ENCODE results near the gene LDAH. TPM values are rescaled to one million over a fixed set of nuclear protein-coding genes. Genes with fewer than 3 reads are reported as not detected.

LDAH gene
- total RNA-seq, 1 experiment from 2014 or later, result 17.8 TPM

- DNase-seq (ENCODE audit: low read depth), result no peak
Measured at GRCh38 chr2:20668451-20668850, 154.4 kb downstream of the LDAH start.

GRCh38 chr2:20667531-20668401 is 155.1 kb downstream of the LDAH start:
- no peak for DNase-seq (ENCODE audit: low read depth)

- no peak for DNase-seq (ENCODE audit: low read depth)
Measured at GRCh38 chr2:20667151-20667530, 155.8 kb downstream of the LDAH start.

GRCh38 chr2:20666304-20667150 is 156.4 kb downstream of the LDAH start, which contains the start of gene GDF7:
GDF7 (plus strand) TSS chr2:20667144; CDS start chr2:20667240, 96 bp downstream.
- no peak for DNase-seq (ENCODE audit: low read depth)

- no peak for DNase-seq (ENCODE audit: low read depth)
Measured at GRCh38 chr2:20666005-20666303, 156.9 kb downstream of the LDAH start.

- DNase-seq (ENCODE audit: low read depth), result no peak
Measured at GRCh38 chr2:20665243-20666004, 157.5 kb downstream of the LDAH start.

GRCh38 chr2:20664431-20665242 is 158.3 kb downstream of the LDAH start:
- no peak for DNase-seq (ENCODE audit: low read depth)

GRCh38 chr2:20664071-20664390 is 158.9 kb downstream of the LDAH start:
- DNase-seq (ENCODE audit: low read depth), result no peak

- DNase-seq (ENCODE audit: low read depth), result no peak
Measured at GRCh38 chr2:20663196-20664070, 159.5 kb downstream of the LDAH start.

- DNase-seq (ENCODE audit: low read depth), result no peak
Measured at GRCh38 chr2:20662308-20662937, 160.5 kb downstream of the LDAH start.

GRCh38 chr2:20661421-20662307 is 161.2 kb downstream of the LDAH start:
- DNase-seq (ENCODE audit: low read depth), result peak; percentile 75

GRCh38 chr2:20660506-20661420 is 162.1 kb downstream of the LDAH start:
- peak; percentile 62 for DNase-seq (ENCODE audit: low read depth)

GRCh38 chr2:20657522-20658235 is 165.2 kb downstream of the LDAH start:
- DNase-seq (ENCODE audit: low read depth), result no peak

GRCh38 chr2:20656561-20656960 is 166.3 kb downstream of the LDAH start:
- DNase-seq (ENCODE audit: low read depth), result no peak

GRCh38 chr2:20654535-20654813 is 168.4 kb downstream of the LDAH start:
- no peak for DNase-seq (ENCODE audit: low read depth)

GRCh38 chr2:20653695-20654534 is 169.0 kb downstream of the LDAH start:
- no peak for DNase-seq (ENCODE audit: low read depth)

All from HT1080 (cell line).